OCI-M2 (cell line): ENCODE data around the gene PTTG1IP.
A peak's percentile ranks its signal among the peaks of the same experiment; 100 is the strongest.

ENCODE experiments used
- DNase-seq: peaks from one replicate; lab custom pipeline; 2025; ENCODE audit not compliant: unreplicated experiment; lab: John Stamatoyannopoulos, UW

Gene PTTG1IP

DNA sequence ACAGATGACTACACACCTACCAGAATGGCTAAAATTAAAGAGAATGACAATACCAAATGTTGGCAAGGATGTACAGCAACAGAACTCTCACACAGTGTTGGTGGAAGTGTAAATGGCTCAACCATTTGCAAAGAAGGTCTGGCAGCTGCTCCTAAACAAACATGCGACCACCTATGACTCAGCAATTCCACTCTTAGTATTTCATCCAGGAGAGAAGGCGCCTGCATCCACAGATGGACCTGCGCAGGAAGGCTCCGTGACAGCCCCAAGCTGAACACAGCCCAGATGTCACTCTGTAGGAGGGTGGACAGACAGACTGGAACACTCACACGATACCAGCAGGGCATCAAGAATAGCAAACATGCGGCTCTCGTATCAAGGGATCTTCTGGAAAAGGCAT, 6.7 kb downstream of the PTTG1IP start:
- no peak for DNase-seq

- DNase-seq = no peak
Observed at GRCh38 chr21:44865561-44866280, 7.8 kb downstream of the PTTG1IP start.

DNA sequence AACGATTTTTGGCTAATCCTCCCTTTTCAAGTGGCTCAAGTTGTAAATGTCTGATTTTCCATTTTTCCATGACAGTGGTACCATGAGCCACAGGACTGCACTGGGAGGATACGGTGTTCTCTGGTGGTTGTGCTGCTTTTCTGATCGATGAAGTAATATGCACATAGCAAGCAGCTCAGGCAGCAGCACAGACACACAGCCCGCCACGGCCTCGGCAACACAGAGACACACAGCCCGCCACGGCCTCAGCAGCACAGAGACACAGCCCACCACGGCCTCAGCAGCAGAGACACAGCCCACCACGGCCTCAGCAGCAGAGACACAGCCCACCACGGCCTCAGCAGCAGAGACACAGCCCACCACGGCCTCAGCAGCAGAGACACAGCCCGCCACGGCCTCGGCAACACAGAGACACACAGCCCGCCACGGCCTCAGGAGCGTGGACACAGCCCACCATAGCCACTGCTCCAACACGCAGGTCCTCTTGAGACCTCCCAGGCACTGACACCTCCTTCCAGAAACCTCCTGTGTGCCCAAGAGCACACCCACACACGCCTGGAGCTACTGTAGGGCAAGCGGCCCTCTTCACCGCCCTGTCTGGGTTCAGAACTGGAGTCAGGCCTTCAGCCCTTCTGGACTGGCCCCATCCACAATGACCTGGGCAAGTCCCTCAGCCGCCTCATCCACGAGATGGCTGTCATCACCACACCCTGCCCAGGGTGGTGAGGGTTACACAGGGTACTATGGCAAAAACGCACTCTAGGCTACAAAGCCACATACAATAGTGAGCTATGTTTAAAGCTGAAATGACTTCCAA, 10.4 kb downstream of the PTTG1IP start:
- DNase-seq = no peak

- no peak for DNase-seq
Observed at GRCh38 chr21:44858791-44859190, 14.7 kb downstream of the PTTG1IP start.

DNA sequence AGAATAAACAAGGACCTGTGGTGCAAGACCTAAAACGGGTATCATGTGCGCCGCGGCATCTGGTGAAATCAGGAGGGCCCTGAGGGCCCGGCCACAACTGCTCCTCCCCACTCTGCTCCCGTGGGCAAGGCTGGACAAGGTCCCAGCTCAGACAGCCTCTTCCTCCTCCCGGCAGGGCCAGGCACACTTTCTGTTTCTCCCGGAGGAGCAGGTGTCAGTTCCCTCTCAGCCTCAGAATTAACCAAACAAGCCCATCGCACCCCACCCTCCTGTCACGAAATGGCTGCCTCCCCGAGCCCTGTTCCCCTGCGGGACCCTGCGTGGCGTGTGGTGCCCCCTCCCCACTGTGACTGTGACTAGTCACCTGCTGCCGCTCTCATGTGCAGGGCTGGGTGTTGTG, 15.2 kb downstream of the PTTG1IP start:
- no peak for DNase-seq

GRCh38 chr21:44857127-44857892, 16.2 kb downstream of the PTTG1IP start:
- DNase-seq = no peak

GRCh38 chr21:44856131-44856530, 17.4 kb downstream of the PTTG1IP start:
- DNase-seq = no peak

- no peak for DNase-seq
Observed at GRCh38 chr21:44855572-44855971, 17.9 kb downstream of the PTTG1IP start.

DNA sequence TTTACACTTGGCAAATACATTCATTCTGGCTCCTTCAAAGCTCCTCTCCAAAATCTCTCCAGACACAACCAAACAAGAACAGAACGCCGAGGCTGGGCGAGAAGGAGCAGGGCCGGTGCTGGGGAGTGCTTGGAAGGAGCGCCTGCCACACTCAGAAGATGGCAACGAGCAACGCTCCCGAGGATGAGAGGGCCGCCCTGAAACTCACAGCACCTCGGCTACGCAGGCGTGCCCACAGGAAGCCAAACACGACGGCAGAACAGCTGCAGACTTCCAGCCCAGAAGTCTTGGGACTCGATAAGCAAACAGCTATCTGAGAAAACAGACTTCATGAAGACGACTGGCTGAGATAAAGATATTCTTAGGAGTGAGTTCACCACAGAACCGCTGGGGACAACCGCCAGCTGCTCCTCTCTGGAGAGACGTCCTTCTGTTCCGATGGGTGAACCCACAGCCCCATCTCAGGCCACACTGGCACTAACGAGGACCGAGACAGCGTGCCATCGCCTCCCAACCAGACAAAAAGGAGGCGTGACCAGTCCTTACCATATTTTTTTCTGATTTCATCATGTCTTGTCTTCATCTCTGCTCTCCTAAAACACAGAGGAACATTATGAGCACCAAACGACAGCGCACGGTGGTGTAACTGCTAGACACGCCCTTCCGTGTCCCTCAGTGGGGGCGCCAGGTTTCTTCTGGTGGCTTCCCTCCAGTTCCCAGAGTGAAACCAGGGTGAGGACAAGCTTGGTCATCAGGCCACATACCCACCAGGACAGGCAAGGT, 18.6 kb downstream of the PTTG1IP start:
- DNase-seq = peak; percentile 98

DNA sequence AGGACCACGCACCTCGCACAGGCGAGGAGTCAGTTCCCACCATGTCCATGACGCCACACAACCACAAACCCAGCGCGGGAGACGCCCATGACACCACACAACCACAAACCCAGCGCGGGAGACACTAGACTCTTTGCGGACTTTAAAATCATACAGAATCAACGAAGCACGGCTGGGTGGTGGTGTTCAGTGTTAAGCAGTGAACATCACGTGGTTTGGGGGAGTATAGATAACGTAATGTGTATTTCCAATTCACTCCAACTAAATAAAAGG, 19.2 kb downstream of the PTTG1IP start:
- peak; percentile 97 for DNase-seq

- DNase-seq = no peak
Observed at GRCh38 chr21:44853601-44854390, 19.7 kb downstream of the PTTG1IP start.

- no peak for DNase-seq
Observed at GRCh38 chr21:44850905-44851657, 22.4 kb downstream of the PTTG1IP start.

GRCh38 chr21:44850208-44850800, 23.2 kb downstream of the PTTG1IP start:
- no peak for DNase-seq

GRCh38 chr21:44849616-44850130, 23.8 kb downstream of the PTTG1IP start:
- DNase-seq = no peak

GRCh38 chr21:44848821-44849521, 24.5 kb downstream of the PTTG1IP start:
- no peak for DNase-seq

DNA sequence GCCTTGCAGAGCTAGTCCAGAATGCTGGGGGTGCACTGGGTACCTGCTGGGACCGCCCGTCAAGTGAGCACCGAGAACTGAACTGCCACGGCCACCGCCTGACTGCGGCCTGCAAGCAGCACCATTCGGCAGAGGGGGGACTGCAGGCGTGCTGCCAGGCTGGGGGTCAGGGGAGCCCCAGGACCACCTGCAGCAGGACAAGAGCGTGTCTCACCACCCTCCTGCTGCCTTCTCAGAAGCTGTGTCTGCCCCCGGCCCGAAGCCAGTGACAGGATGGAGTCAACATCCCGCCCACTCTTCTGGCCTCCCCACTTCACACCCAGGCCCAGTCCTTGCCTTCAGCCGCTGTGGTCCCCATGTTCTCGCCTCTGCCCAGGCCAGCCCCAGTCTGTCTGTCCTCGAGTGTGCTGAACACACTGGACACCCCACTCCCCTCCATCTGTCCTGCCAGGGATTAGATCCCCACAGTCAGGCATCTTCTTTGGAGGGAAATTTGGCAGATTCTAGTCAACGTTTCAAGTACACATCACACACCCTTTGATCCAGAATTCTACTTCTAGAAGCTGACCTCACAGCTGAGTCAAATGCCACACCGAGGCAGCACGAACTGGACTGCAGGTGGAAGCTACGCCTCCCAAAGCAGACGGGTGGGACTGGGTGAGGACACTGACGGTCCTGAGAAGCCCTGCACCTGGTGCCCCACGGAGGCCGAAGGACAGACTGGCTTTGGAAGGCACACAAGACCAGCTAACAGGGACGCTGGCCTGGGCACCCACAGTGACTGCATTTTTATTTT, 26.0 kb downstream of the PTTG1IP start:
- DNase-seq = no peak

DNA sequence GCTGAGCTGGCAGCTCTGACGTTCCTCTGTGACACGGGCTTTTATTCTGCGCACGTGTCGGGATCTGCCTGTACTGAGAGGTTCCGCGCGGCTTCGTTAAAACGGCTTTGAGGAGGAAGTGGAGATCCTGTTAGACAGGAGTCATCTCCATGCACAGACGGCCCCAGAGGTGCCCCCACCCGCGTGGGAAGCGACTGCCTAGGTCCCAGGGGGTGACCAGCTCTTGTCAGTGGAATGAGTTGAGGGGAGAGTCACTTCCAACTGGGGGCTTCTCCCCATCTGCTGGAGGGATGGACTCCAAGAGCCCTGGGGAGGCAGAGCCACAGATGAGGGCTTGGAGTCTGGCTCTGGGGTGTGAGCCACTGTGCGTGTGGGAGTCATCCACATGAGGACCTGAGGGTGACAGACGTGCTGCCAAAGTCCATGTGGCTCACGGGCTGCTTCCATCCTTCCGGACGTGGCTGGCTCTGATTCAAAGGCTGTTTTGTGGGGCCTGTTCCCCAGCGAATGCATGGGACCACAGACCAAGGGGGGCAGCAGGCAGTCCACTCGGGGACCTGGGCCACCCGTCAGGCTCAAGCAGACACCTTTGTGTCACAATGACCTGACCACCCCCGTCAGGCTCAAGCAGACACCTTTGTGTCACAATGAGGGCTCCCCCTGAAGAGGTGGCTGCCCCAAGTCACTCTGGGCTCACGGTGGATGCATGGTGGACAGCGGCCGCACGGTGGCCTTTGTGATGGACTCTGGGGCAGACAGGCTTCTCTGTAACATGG, 26.8 kb downstream of the PTTG1IP start:
- DNase-seq = no peak
